OCI-LY7 (cell line): ENCODE measurements around the gene RBMS1. TPM values are rescaled to one million over a fixed set of nuclear protein-coding genes. Genes with fewer than 3 reads are reported as not detected.

Experiments
- BruUV-seq: library from RNA; stranded (reverse); fragments of 400-500 nt; replicated peaks from 2 replicates; lab custom pipeline; 2021; lab: Mats Ljungman, UMichigan
- CTCF ChIA-PET: fragments of 300-600 bp; sonication (Branson Sonifier 250); formaldehyde crosslinking; loops from one replicate; lab custom pipeline; 2022; ENCODE audit warnings: antibody characterized with exemption; ENCODE audit not compliant: unreplicated experiment; lab: Charles Lee
- POLR2A ChIA-PET: fragments of 300-600 bp; sonication (Branson Sonifier 250); formaldehyde crosslinking; loops from one replicate; lab custom pipeline; 2022; ENCODE audit warnings: antibody characterized with exemption; lab: Charles Lee
- DNase-seq: peaks from one replicate; pipeline ENCODE4 v3.0.0-alpha.2; 2015; ENCODE audit warnings: low spot score
- H2AFZ ChIP-seq: fragments of 200-600 bp; sonication (generic), shearing (Covaris generic); 2 replicates; pipeline ENCODE4 v1.6.1; 2014; ENCODE audit warnings: mild to moderate bottlenecking, antibody characterized with exemption, low read length, moderate library complexity
- H3K27ac ChIP-seq: fragments of 200-600 bp; sonication (generic); 2 replicates; pipeline ENCODE4 v1.5.1; 2014; ENCODE audit warnings: mixed run types, low read depth, mild to moderate bottlenecking, moderate library complexity, low read length, inconsistent platforms; ENCODE audit not compliant: poor library complexity, severe bottlenecking
- H3K36me3 ChIP-seq: fragments of 200-600 bp; sonication (generic); 2 replicates; pipeline ENCODE4 v1.6.1; 2014; ENCODE audit warnings: mild to moderate bottlenecking, antibody characterized with exemption, low read length, moderate library complexity, mixed read lengths; ENCODE audit not compliant: insufficient read depth
- H3K4me1 ChIP-seq: fragments of 200-600 bp; sonication (generic); 2 replicates; pipeline ENCODE4 v1.5.1; 2014; ENCODE audit warnings: mild to moderate bottlenecking, low read length; ENCODE audit not compliant: insufficient read depth, poor library complexity, severe bottlenecking
- H3K4me2 ChIP-seq: fragments of 200-600 bp; sonication (generic); 2 replicates; pipeline ENCODE4 v1.6.1; 2014; ENCODE audit warnings: mild to moderate bottlenecking, low read length
- H3K4me3 ChIP-seq: fragments of 200-600 bp; sonication (generic); 2 replicates; pipeline ENCODE4 v1.5.1; 2014; ENCODE audit warnings: mild to moderate bottlenecking, low read depth, low read length; ENCODE audit not compliant: poor library complexity, severe bottlenecking
- H3K79me2 ChIP-seq: fragments of 200-600 bp; sonication (generic); 2 replicates; pipeline ENCODE4 v1.6.1; 2016; ENCODE audit warnings: low read depth, mild to moderate bottlenecking, low read length, moderate library complexity, mixed read lengths; ENCODE audit not compliant: insufficient read depth
- H3K9me2 ChIP-seq: fragments of 200-600 bp; sonication (generic); 2 replicates; pipeline ENCODE4 v1.6.1; 2016; ENCODE audit warnings: mild to moderate bottlenecking, low read length, mixed read lengths; ENCODE audit not compliant: insufficient read depth
- H3K9me3 ChIP-seq: fragments of 200-600 bp; sonication (generic); 2 replicates; pipeline ENCODE4 v1.6.1; 2014; ENCODE audit warnings: mild to moderate bottlenecking, mixed run types, low read length, mixed read lengths
- H4K20me1 ChIP-seq: fragments of 200-600 bp; sonication (generic); 2 replicates; pipeline ENCODE4 v1.6.1; 2014; ENCODE audit warnings: mild to moderate bottlenecking, antibody characterized with exemption, low read length, moderate library complexity, mixed read lengths; ENCODE audit not compliant: insufficient read depth
- CTCF ChIP-seq: fragments of 200-600 bp; sonication (generic); conservative IDR thresholded peaks from 2 replicates; pipeline ENCODE4 v1.5.1; 2014; ENCODE audit warnings: mild to moderate bottlenecking, antibody characterized with exemption, low read length, moderate library complexity, mixed read lengths
- EZH2phosphoT487 ChIP-seq: fragments of 200-600 bp; sonication (generic); IDR thresholded peaks from 2 replicates; pipeline ENCODE4 v1.6.1; 2018; ENCODE audit warnings: low read depth, borderline replicate concordance, mild to moderate bottlenecking, mixed run types, antibody characterized with exemption, low read length, moderate library complexity, mixed read lengths
- intact Hi-C: fragments of 100-400 bp; cut with micrococcal nuclease; formaldehyde crosslinking; loops from one replicate; pipeline ENCODE4 v1.10.0; 2022; ENCODE audit not compliant: unreplicated experiment
- total RNA-seq, 2 experiments: library from RNA; depleted of rRNA in 1 of 2; stranded (reverse); fragments of >200 nt in 1 of 2; shearing (Covaris generic) in 1 of 2; gene quantifications; 2 replicates each; pipeline ENCODE4 v1.2.3, GENCODE V29; 2014 to 2022

RBMS1 gene
- total RNA-seq, 2 experiments from 2014 or later: 29.5 to 35.7 TPM

- no peak for DNase-seq
- intact Hi-C loops: loop anchor here (5.0 kb wide), 1 partner anchor 111 kb away; no protein-coding TSS in a partner anchor
- TF ChIP-seq EZH2phosphoT487: no peak
- no TSS peak for BruUV-seq
- Histone ChIP-seq H3K36me3 (no peaks in the 10 kb centered on the region; the same call in 1 of the 2 replicates), H3K9me2 (no peaks in the 10 kb centered on the region), H3K4me1 (peaks cover 20% of the 10 kb centered on the region), H4K20me1 (no peaks in the 10 kb centered on the region), H3K4me3 (no peak overlapping the region), H2AFZ (peak overlapping the region; percentile 21; the same call in 1 of the 2 replicates), H3K9me3 (peaks cover 9% of the 10 kb centered on the region), H3K79me2 (no peaks in the 10 kb centered on the region), H3K27ac (no peak overlapping the region), H3K4me2 (no peak overlapping the region)
- ChIA-PET CTCF (no interaction called here), POLR2A (interaction anchor here (0.7 to 1.9 kb wide), 9 partner anchors 8 to 1576 kb away, joined by 3 to 8 read pairs (median 4); no protein-coding TSS in a partner anchor)
Observed at GRCh38 chr2:160433466-160434140, 60.0 kb downstream of the RBMS1 start.

- intact Hi-C loops: loop anchor here (5.0 kb wide), 1 partner anchor 110 kb away; no protein-coding TSS in a partner anchor
- Histone ChIP-seq H3K79me2 (no peaks in the 10 kb centered on the region), H3K4me1 (peaks cover 29% of the 10 kb centered on the region), H3K4me2 (no peak overlapping the region), H3K9me2 (no peaks in the 10 kb centered on the region), H4K20me1 (no peaks in the 10 kb centered on the region), H3K27ac (no peak overlapping the region), H3K4me3 (no peak overlapping the region), H3K36me3 (no peaks in the 10 kb centered on the region; the same call in 1 of the 2 replicates), H2AFZ (no peak overlapping the region), H3K9me3 (peaks cover 9% of the 10 kb centered on the region)
- BruUV-seq: no TSS peak
- no peak for DNase-seq
- CTCF ChIA-PET: interaction anchor here (0.5 kb wide), 1 partner anchor 110 kb away, joined by 3 read pairs; no protein-coding TSS in a partner anchor
- POLR2A ChIA-PET: interaction anchor here (1.5 to 1.9 kb wide), 4 partner anchors 9 to 532 kb away, joined by 3 to 8 read pairs (median 4); no protein-coding TSS in a partner anchor
- TF ChIP-seq EZH2phosphoT487: no peak
- TF ChIP-seq CTCF: peak; percentile 41; the same call in 1 of the 2 replicates
Observed at GRCh38 chr2:160432633-160433032, 61.0 kb downstream of the RBMS1 start.

DNA sequence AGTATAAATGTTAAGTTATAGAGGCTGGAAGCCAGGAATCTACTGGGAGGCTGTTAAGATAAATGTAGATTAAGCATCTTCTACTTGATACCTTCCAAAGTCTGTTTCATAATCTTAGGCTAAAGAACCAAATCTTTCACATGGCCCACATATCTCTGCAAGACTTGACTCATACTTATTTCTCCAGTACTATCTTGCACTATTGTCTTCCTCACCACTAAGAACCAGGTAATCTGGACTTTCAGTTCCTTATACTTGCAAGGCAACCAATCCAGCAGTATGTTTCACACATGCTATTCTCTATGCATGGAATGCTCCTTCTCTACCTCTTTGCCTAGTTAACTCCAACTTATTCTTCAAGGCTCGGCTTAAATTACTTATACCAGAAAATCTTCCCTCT lies 62.2 kb downstream of the RBMS1 start:
- Histone ChIP-seq H3K36me3 (no peaks in the 10 kb centered on the region; the same call in 1 of the 2 replicates), H3K79me2 (no peaks in the 10 kb centered on the region), H4K20me1 (no peaks in the 10 kb centered on the region), H3K9me3 (peaks cover 9% of the 10 kb centered on the region), H3K4me3 (peak overlapping the region; percentile 5), H3K27ac (no peak overlapping the region), H3K4me1 (peaks cover 34% of the 10 kb centered on the region), H2AFZ (peak overlapping the region; percentile 31), H3K4me2 (peak overlapping the region; percentile 34), H3K9me2 (no peaks in the 10 kb centered on the region)
- DNase-seq: peak; percentile 50
- no peak for TF ChIP-seq CTCF
- no peak for TF ChIP-seq EZH2phosphoT487
- no TSS peak for BruUV-seq
- POLR2A ChIA-PET: interaction anchor here (1.0 to 1.4 kb wide), 2 partner anchors 9 to 112 kb away, joined by 3 to 5 read pairs; no protein-coding TSS in a partner anchor
- intact Hi-C loops: loop anchor here (5.0 kb wide), 1 partner anchor 109 kb away; no protein-coding TSS in a partner anchor
- CTCF ChIA-PET: interaction anchor here (1.0 kb wide), 1 partner anchor 633 kb away, joined by 3 read pairs; no protein-coding TSS in a partner anchor
